ENCODE data around the gene GCAT.

DNA sequence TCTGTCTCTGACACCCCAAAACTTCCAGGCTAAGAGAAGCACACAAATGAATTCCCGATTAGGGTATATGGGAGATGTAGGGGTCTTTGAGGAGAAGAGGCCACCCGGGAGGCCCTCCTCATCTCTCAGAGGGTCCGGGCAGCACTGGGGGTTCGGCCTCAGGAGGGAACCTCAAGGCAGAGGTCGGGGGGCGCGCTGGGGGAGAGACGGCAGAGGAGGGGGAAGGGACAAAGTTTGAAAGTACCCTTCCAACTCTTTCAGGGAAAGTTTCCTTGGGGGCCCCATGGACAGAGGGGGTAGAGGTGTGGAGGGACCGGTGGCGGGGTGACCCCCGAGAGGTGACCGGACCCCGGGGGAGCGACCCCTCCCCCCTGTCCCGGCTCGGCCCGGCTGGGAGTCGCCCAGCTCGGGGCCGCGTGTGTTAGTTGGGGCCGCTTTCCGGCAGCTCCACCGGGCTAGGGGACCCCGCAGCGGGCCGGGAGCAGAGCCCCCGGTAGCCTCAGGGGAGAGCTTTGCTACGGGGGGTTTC is 3.3 kb upstream of the GCAT start:
- TF ChIP-seq EZH2phosphoT487 (IDR thresholded peaks at IDR 0.05; ENCODE audit: borderline replicate concordance, low read depth) = no peak
- TF ChIP-seq, protein P1, sequence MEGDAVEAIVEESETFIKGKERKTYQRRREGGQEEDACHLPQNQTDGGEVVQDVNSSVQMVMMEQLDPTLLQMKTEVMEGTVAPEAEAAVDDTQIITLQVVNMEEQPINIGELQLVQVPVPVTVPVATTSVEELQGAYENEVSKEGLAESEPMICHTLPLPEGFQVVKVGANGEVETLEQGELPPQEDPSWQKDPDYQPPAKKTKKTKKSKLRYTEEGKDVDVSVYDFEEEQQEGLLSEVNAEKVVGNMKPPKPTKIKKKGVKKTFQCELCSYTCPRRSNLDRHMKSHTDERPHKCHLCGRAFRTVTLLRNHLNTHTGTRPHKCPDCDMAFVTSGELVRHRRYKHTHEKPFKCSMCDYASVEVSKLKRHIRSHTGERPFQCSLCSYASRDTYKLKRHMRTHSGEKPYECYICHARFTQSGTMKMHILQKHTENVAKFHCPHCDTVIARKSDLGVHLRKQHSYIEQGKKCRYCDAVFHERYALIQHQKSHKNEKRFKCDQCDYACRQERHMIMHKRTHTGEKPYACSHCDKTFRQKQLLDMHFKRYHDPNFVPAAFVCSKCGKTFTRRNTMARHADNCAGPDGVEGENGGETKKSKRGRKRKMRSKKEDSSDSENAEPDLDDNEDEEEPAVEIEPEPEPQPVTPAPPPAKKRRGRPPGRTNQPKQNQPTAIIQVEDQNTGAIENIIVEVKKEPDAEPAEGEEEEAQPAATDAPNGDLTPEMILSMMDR (IDR thresholded peaks at IDR 0.05) = no peak
- no peak for TF ChIP-seq EP300 (IDR thresholded peaks at IDR 0.05; ENCODE audit: borderline replicate concordance in 1 of 2, low read depth in 1 of 2, low read length in 1 of 2)
- no peak for TF ChIP-seq GABPA (IDR thresholded peaks at IDR 0.05; ENCODE audit: low read depth)
- TF ChIP-seq RAD21 (IDR thresholded peaks at IDR 0.05; ENCODE audit: low read length) = no peak
- TF ChIP-seq YY1 (IDR thresholded peaks at IDR 0.05; ENCODE audit: low read depth) = no peak
- no peak for TF ChIP-seq POLR2AphosphoS5 (IDR thresholded peaks at IDR 0.05; ENCODE audit: low read depth, low read length)
- no peak for TF ChIP-seq REST (IDR thresholded peaks at IDR 0.05; ENCODE audit: low read depth, low read length)
- TF ChIP-seq FOXM1 (IDR thresholded peaks at IDR 0.05; ENCODE audit: low read depth) = no peak
- no peak for TF ChIP-seq RXRA (IDR thresholded peaks at IDR 0.05; ENCODE audit: borderline replicate concordance, low read depth)
- no peak for TF ChIP-seq JUND (IDR thresholded peaks at IDR 0.05)
